HS-5 (cell line): Measurements from ENCODE around the gene KYAT1.

Experiments
- DNase-seq: peaks from one replicate; pipeline ENCODE4 v3.0.0-alpha.2; 2012; ENCODE audit warnings: low read depth

The KYAT1 gene

GRCh38 chr9:128838338-128838737 lies 43.4 kb downstream of the KYAT1 start:
- no peak for DNase-seq

- no peak for DNase-seq
Observed at GRCh38 chr9:128836509-128837145, 45.1 kb downstream of the KYAT1 start.

- no peak for DNase-seq
Observed at GRCh38 chr9:128835246-128836210, 46.2 kb downstream of the KYAT1 start.

GRCh38 chr9:128833696-128834095 lies 48.1 kb downstream of the KYAT1 start:
- no peak for DNase-seq

- DNase-seq: peak; percentile 72
Observed at GRCh38 chr9:128829477-128830251, 52.1 kb downstream of the KYAT1 start, which contains the start of gene SPOUT1. Gene SPOUT1 (minus strand): TSS chr9:128829794. CDS start chr9:128829780, 14 bp downstream.

- no peak for DNase-seq
Observed at GRCh38 chr9:128828719-128829452, 52.9 kb downstream of the KYAT1 start.

- DNase-seq: no peak
Observed at GRCh38 chr9:128828267-128828666, 53.5 kb downstream of the KYAT1 start.

- no peak for DNase-seq
Observed at GRCh38 chr9:128825923-128826700, 55.6 kb downstream of the KYAT1 start.

GRCh38 chr9:128824911-128825310 lies 56.8 kb downstream of the KYAT1 start:
- DNase-seq: no peak

- no peak for DNase-seq
Observed at GRCh38 chr9:128823903-128824406, 57.8 kb downstream of the KYAT1 start.

GRCh38 chr9:128823362-128823902 lies 58.3 kb downstream of the KYAT1 start:
- no peak for DNase-seq

- no peak for DNase-seq
Observed at GRCh38 chr9:128822407-128823042, 59.2 kb downstream of the KYAT1 start.

- no peak for DNase-seq
Observed at GRCh38 chr9:128821584-128822406, 60.0 kb downstream of the KYAT1 start.

- DNase-seq: no peak
Observed at GRCh38 chr9:128820665-128821583, 60.8 kb downstream of the KYAT1 start.

- no peak for DNase-seq
Observed at GRCh38 chr9:128819716-128820664, 61.8 kb downstream of the KYAT1 start.

- DNase-seq: no peak
Observed at GRCh38 chr9:128818839-128819715, 62.7 kb downstream of the KYAT1 start.
